ENCODE results near the gene FAM43A. TPM values are rescaled to one million over a fixed set of nuclear protein-coding genes. Genes with fewer than 3 reads are reported as not detected.

The FAM43A gene
- total and polyA plus RNA-seq, 12 donors: 8.9 to 61.7 (median 17.8) TPM

- TF ChIP-seq CTCF (IDR thresholded peaks at IDR 0.05): no peak
- Histone ChIP-seq H3K4me3 (no peak overlapping the region), H3K9me3 (peaks cover 0 to 27% (median 0%) of the 10 kb centered on the region in 11 donors), H3K27ac (no peak overlapping the region), H3K4me1 (peaks cover 0 to 11% (median 0%) of the 10 kb centered on the region in 9 donors), H3K27me3 (peaks cover 0 to 5% (median 0%) of the 10 kb centered on the region in 7 donors), H3K36me3 (no peaks in the 10 kb centered on the region)
- 71 to 83% methylated on average over 4 of the region's 4 CpGs for WGBS, 2 donors
- no peak for DNase-seq
- intact Hi-C loops (cut with DNase I): no loop called here
- no peak for ATAC-seq
These were observed 46.9 kb downstream of the FAM43A start for GRCh38 chr3:194732617-194733016.

- DNase-seq: no peak
- H3K9me3 ChIP-seq: peaks cover 0 to 29% (median 0%) of the 10 kb centered on the region in 11 donors
- H3K27ac ChIP-seq: peak overlapping the region in 1 of 10 donors; percentile 58
- H3K4me1 ChIP-seq: peaks cover 5 to 43% (median 25%) of the 10 kb centered on the region in 9 donors
- ATAC-seq: no peak
- intact Hi-C loops (cut with DNase I): loop anchor here in 4 of 10 donors (5.0 kb wide), 3 partner anchors 39 to 49 kb away; partner anchors contain the start of gene FAM43A (in 1 of the 4)
- WGBS, 2 donors: 81 to 84% methylated on average over 6 of the region's 6 CpGs
- no peaks in the 10 kb centered on the region for H3K36me3 ChIP-seq
- H3K27me3 ChIP-seq: peaks cover 0 to 3% (median 0%) of the 10 kb centered on the region in 7 donors
- TF ChIP-seq CTCF (IDR thresholded peaks at IDR 0.05): no peak
- H3K4me3 ChIP-seq: no peak overlapping the region
These were observed 50.7 kb downstream of the FAM43A start for GRCh38 chr3:194736277-194736895.

- DNase-seq (no peak), ATAC-seq (no peak)
- Histone ChIP-seq H3K27ac (peak overlapping the region in 1 of 10 donors; percentile 58), H3K9me3 (peaks cover 0 to 29% (median 0%) of the 10 kb centered on the region in 11 donors), H3K4me1 (peaks cover 5 to 46% (median 28%) of the 10 kb centered on the region in 9 donors), H3K4me3 (no peak overlapping the region), H3K36me3 (no peaks in the 10 kb centered on the region), H3K27me3 (no peaks in the 10 kb centered on the region)
- intact Hi-C loops (cut with DNase I): loop anchor here in 4 of 10 donors (5.0 kb wide), 3 partner anchors 40 to 50 kb away; partner anchors contain the start of gene FAM43A (in 1 of the 4)
- no peak for TF ChIP-seq CTCF (IDR thresholded peaks at IDR 0.05)
- WGBS, 2 donors: 73 to 74% methylated on average over 7 of the region's 7 CpGs
These were observed 51.4 kb downstream of the FAM43A start for GRCh38 chr3:194736896-194737600.

Other genes starting within 250 kb of the FAM43A start
- gene ATP13A3, start 198.9 kb upstream of the FAM43A start, total RNA-seq: 100 to 1,000 TPM in 5 of 10 donors, 10 to 100 TPM in 5; 60.3 to 195 (median 109) TPM
- gene ATP13A3, start 198.9 kb upstream of the FAM43A start, polyA plus RNA-seq: 10 to 100 TPM; 31.0 to 45.9 TPM
- 1 to 10 TPM; 3.1 to 9.5 (median 4.5) TPM for gene TMEM44, start 52.5 kb upstream of the FAM43A start, total RNA-seq
- 10 to 100 TPM in 1 of 2 donors, 1 to 10 TPM in 1; 8.2 to 21.9 TPM for gene TMEM44, start 52.5 kb upstream of the FAM43A start, polyA plus RNA-seq
- 10 to 100 TPM; 11.9 to 22.1 (median 18.9) TPM for gene LSG1, start 13.7 kb upstream of the FAM43A start, total RNA-seq
- gene LSG1, start 13.7 kb upstream of the FAM43A start, polyA plus RNA-seq: 10 to 100 TPM; 11.3 to 17.9 TPM

Data from heart right ventricle (tissue), 16 donors.